AG04449 (cell line): ENCODE data around the gene PCLO.

Experiments used
- CTCF ChIA-PET: fragments of 350-600 bp; formaldehyde crosslinking; extraction: SDS; loops from one replicate; lab custom pipeline; 2021; ENCODE audit warnings: antibody characterized with exemption; lab: Yijun Ruan, JAX
- POLR2A ChIA-PET: fragments of 400-600, 350-600 bp; formaldehyde crosslinking; extraction: SDS; loops from one replicate; lab custom pipeline; 2020; ENCODE audit warnings: antibody characterized with exemption, inconsistent platforms; lab: Yijun Ruan, JAX
- DNase-seq: peaks from one replicate; pipeline ENCODE4 v3.0.0-alpha.2; 2010; ENCODE audit warnings: low read depth, low spot score
- H3K4me3 ChIP-seq: 2 replicates; pipeline ENCODE4 v1.5.1; 2011; ENCODE audit warnings: low read depth, mild to moderate bottlenecking, control low read depth, low read length
- TF ChIP-seq, protein P1 (sequence below): IDR thresholded peaks from one replicate; pipeline ENCODE4 v1.5.1; 2011; ENCODE audit warnings: mild to moderate bottlenecking, moderate library complexity, low read length, control low read depth, inconsistent platforms; ENCODE audit not compliant: insufficient read depth; ENCODE audit errors: missing control alignments

The PCLO gene, protein sequence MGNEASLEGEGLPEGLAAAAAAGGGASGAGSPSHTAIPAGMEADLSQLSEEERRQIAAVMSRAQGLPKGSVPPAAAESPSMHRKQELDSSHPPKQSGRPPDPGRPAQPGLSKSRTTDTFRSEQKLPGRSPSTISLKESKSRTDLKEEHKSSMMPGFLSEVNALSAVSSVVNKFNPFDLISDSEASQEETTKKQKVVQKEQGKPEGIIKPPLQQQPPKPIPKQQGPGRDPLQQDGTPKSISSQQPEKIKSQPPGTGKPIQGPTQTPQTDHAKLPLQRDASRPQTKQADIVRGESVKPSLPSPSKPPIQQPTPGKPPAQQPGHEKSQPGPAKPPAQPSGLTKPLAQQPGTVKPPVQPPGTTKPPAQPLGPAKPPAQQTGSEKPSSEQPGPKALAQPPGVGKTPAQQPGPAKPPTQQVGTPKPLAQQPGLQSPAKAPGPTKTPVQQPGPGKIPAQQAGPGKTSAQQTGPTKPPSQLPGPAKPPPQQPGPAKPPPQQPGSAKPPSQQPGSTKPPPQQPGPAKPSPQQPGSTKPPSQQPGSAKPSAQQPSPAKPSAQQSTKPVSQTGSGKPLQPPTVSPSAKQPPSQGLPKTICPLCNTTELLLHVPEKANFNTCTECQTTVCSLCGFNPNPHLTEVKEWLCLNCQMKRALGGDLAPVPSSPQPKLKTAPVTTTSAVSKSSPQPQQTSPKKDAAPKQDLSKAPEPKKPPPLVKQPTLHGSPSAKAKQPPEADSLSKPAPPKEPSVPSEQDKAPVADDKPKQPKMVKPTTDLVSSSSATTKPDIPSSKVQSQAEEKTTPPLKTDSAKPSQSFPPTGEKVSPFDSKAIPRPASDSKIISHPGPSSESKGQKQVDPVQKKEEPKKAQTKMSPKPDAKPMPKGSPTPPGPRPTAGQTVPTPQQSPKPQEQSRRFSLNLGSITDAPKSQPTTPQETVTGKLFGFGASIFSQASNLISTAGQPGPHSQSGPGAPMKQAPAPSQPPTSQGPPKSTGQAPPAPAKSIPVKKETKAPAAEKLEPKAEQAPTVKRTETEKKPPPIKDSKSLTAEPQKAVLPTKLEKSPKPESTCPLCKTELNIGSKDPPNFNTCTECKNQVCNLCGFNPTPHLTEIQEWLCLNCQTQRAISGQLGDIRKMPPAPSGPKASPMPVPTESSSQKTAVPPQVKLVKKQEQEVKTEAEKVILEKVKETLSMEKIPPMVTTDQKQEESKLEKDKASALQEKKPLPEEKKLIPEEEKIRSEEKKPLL (N-terminal part only)

DNA sequence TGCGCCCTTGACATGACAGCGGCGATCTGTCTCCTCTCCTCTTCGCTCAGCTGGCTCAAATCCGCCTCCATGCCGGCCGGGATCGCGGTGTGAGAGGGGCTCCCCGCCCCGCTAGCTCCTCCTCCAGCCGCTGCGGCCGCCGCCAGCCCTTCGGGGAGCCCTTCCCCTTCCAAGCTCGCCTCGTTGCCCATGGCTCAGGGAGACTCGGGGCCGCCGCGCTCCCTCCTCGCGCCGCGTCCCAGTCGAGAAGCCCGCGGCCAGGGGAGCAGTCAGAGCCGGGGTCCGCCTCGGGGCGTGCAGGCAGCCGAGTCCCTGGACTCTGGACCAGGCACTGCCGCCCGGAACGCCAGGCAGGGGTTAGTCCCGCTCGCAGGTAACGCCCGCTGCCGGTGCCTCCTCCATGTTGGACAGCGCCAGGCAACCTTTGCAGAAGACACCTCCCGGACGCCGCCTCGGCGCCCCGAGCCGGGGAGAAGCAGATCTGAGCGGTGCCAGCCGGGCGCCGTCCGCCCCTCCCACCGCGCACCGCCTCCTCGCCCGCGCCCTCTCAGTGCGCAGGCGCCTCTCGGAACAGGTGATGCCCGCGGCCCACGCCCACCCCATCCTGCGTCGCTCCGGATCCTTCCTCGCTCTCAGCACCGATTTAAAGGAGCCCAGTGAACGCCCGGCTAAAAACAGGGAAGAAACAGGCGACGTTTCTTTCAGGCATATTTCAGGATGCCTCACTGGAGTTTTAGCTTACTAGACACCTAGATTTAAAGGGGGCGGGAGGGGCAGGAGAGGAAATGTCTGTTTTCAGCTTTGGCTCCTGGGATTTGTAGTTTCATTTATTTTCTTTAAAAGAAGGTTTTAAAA lies at the start of gene PCLO:
Gene PCLO, minus strand, starts transcription at position 483 of the 855 bp plus-strand sequence. Its CDS starts 292 bp downstream, at position 191.
- ChIA-PET POLR2A (no interaction called here), CTCF (no interaction called here)
- H3K4me3 ChIP-seq: peak within 1 kb of the TSS; percentile 54
- TF ChIP-seq, protein P1, sequence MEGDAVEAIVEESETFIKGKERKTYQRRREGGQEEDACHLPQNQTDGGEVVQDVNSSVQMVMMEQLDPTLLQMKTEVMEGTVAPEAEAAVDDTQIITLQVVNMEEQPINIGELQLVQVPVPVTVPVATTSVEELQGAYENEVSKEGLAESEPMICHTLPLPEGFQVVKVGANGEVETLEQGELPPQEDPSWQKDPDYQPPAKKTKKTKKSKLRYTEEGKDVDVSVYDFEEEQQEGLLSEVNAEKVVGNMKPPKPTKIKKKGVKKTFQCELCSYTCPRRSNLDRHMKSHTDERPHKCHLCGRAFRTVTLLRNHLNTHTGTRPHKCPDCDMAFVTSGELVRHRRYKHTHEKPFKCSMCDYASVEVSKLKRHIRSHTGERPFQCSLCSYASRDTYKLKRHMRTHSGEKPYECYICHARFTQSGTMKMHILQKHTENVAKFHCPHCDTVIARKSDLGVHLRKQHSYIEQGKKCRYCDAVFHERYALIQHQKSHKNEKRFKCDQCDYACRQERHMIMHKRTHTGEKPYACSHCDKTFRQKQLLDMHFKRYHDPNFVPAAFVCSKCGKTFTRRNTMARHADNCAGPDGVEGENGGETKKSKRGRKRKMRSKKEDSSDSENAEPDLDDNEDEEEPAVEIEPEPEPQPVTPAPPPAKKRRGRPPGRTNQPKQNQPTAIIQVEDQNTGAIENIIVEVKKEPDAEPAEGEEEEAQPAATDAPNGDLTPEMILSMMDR: no peak
- DNase-seq: no peak

DNA sequence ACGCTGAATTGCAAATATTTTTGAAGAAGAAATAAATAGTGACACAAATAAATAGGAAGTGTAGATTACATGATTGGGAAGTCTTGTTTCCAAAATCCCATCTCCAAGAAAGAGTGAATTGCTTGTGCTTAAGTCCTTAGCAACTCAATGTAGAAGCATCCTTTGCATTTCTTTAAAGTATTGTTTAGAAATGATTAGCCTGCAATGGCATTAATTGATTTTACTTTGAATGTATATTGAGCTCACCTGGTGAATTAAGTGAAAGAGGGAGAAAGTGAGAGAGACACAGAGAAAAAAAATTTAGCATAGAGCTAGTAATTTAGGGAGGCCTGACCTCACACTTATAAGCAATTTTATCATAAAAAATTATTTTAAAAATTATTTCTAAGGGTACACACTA lies 49.0 kb upstream of the PCLO start:
- CTCF ChIA-PET: no interaction called here
- no peak for DNase-seq
- TF ChIP-seq, protein P1: no peak
- POLR2A ChIA-PET: no interaction called here
- no peak overlapping the region for H3K4me3 ChIP-seq

DNA sequence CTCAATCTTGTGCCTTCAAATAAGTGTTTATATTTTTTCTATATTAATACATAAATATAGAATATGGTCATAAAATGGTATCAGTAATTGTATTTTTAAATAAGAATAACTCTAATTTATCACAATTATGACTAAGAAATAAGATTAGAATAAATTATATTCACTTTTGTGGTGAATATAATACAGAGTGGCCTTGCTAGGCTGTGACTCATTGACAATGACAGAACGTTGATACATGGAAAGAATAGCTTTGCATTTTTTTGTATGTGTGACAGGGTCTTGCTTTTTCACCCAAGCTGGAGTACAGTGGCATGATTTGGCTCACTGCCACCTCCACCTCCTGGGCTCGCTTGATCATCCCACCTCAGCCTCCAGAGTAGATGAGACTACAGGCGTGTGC lies 47.8 kb upstream of the PCLO start:
- DNase-seq: no peak
- no peak overlapping the region for H3K4me3 ChIP-seq
- ChIA-PET CTCF (no interaction called here), POLR2A (no interaction called here)
- TF ChIP-seq, protein P1: no peak

DNA sequence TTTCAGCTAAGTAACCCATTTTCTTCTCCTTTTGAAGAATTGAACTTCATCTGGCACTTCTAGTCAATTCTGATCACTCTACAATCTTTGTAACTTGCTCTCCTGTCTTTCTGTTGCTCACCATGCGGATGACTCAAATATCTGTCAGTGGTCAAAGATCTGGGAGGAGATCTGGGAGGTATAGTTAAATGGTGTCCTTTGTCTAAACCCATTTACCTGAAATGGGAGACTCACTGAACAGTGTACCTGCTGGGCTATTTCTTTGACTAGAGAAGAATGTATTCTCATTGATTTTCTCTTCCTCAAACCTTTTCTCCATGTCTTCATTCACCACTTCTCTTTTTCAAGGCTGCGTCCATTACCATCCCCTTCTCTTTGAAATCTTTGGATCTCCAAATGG lies 42.0 kb upstream of the PCLO start:
- no peak for DNase-seq
- no peak overlapping the region for H3K4me3 ChIP-seq
- TF ChIP-seq, protein P1: no peak
- ChIA-PET POLR2A (no interaction called here), CTCF (no interaction called here)

DNA sequence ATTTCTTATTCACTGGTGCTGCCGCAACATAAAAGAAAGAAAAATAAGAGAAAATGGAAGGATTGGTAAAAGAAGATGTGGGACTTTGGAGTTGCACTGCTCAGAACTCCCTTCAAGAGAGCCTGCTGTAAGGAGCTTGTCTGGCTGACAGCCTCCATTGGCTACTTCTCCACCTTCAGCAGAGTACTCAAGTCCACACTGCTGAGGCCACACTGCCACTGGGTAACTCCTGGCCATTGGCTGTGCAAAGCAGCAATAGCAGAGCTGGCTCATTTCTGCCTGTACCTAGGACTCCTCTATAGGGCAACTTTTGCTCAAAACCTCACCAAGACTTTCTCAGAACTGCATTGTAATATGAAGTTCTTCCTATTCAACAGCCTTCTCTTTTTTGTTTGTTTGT lies 38.7 kb upstream of the PCLO start:
- TF ChIP-seq, protein P1: no peak
- H3K4me3 ChIP-seq: no peak overlapping the region
- no peak for DNase-seq
- ChIA-PET POLR2A (no interaction called here), CTCF (no interaction called here)
